Dedifferentiated amniotic fluid mesenchymal stem cell (primary cell): ENCODE measurements around the gene PLAAT3.
"Not testable (repeated sequence)": the region's sequence is repeated elsewhere in the genome, so short reads cannot be mapped to it uniquely, and the experiment has no call there.

Experiments used
- DNase-seq: peaks from one replicate; pipeline ENCODE4 v3.0.0-alpha.2; 2016; ENCODE audit errors: extremely low spot score

The PLAAT3 gene

DNA sequence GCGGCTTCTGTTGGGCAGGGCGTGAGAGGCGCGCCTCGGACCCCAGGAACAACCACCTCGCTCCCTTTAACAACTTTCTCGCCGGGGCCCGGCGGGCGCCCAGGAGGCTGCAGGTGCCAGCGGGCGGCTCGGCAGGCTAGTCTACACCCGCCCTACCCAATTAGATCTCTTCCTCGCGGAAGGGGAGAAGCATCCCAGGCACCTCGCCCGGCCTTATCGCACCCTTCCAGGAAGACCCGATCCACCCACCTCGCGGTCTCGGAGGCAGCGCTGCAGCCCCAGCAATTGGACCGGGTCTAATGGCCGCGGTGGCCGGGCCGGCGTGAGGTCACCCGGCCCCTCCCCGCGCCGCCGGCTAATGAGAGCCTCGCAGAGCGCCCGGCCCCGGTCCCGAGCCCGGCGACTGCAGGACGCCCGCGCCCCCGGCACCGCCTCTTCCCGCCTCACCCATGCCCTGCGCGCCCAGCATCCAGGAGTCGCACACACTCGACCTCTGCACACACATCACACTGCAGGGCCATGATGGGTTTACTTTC, at the start of gene PLAAT3:
Gene PLAAT3 (minus strand): TSS at position 298 of the 536 bp plus-strand sequence. CDS start 419 bp downstream, outside the sequence.
- no peak for DNase-seq

DNA sequence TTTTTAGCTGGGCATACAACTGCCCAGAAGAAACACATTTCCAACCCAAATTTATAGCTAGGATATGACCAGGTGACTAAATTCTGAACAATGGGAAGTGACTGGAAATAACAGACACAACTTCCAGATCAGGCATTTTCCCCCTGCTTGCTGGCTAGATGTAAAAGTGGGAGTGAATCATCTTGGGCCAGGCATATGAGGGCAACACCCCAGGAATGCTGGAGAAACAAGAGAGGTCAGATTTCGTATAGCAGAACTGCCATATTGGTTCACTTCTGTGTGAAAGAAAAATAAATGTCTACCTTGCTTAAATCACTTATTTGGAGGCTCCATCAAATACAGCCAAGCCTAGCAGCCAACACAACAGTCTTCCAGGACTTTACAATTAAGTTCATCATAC, 49.6 kb upstream of the PLAAT3 start:
- DNase-seq = peak; percentile 57

DNA sequence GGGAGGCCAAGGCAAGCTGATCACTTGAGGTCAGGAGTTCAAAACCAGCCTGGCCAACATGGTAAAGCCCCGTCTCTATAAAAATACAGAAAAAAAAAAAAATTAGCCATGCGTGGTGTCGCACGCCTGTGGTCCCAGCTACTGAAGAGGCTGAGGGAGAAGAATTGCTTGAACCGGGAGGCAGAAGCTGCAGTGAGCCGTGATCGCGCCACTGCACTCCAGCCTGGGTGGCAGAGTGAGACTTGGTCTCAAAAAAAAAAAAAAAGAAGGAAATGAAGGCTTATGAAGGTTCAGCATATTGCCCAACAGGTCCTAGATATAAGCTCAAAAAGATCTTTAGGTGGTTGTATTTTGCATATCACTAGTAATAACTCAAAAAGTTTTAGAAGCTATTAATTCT, 46.7 kb upstream of the PLAAT3 start:
- no peak for DNase-seq

DNA sequence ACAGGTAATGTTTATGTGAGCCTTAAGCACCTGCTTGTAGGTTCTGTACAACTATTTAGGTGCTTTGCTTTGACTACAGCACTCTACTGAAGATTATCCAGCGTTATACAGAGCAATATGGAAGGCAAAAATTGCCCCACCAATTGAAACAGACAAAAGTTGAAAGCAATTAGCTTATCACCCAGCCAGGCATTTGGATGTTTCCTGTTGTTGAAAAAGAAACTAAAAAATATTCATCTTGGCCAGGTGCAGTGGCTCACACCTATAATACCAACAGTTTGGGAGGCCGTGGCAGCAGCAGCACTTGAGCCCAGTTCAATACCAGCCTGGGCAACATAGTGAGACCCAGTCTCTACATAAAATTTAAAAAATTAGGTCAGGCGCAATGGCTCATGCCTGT, 38.4 kb upstream of the PLAAT3 start:
- DNase-seq = no peak

DNA sequence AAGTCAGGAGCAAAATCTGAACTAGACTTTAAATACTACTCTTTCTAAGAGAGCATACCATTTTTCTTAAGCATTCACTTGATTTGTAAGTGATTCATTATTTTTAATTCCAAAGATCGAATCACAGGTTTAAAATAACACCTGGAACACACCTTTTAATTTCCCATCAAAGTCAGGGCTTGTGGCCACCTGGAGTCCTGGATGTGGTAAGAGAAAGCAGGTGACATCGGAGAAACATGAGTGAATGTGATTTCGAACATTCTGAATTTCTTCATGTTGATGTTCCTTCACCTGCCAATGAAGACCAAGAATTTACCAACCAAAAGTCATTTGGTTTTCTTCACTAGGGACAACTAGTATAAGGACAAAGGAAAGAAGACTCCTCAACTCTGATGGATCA, 29.0 kb upstream of the PLAAT3 start:
- DNase-seq = no peak

DNA sequence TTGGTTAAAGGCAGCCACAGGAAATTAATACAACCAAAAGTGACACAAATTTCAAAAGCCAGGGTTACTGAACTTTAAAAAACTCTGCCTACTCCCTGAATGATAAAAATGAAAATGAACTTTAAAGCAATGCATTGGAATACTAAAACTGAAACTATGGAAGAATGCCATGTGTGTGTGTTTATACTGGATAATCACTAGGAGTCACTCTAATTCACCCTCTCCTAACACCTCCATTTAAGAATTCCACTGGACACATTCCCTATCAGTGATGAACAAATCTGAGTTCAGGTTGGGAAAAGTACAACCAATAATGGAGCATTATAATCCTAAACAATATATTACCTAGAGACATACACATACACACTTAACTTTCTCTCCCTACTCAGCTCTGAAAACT, 27.5 kb upstream of the PLAAT3 start:
- DNase-seq = no peak

DNA sequence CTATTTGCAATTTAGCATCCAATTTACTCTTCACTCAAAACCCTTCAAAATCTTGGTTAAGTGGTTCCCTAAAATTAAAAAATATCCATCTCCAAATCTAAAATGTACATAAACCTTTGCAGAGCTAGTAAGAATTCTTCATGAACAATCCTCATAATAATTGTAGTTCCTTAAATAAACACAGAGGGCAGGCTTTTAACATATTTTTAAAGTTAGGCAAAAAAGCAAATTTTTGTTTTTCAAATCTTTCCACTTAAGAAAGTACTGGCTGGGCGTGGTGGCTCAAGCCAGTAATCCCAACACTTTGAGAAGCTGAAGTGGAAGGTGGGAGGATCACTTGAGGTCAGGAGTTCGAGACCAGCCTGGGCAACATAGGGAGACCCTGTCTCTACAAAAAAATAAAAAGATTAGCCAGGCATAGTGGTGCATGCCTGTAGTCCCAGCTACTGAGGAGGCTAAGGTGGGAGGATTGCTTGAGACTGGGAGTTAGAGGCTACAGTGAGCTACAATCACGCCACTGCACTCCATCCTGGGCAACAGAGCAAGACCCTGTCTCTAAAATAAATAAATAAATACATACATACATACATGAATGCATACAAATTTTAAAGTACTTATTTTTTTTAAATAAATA, 25.1 kb upstream of the PLAAT3 start:
- peak; percentile 57 for DNase-seq

DNA sequence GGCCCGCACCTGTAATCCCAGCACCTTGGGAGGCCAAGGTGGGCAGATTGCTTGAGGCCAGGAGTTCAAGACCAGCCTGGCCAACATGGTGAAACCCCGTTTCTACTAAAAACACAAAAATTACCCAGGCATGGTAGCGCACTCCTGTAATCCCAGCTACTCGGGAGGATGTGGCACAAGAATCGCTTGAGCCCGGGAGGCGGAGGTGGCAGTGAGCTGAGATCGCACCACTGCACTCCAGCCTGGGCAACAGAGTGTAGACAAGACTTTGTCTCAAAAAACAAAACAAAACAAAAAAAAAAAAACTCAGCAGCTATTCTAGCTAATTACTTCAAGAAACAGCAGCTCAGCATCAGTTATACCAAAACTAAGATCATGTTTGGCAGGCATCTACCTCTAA, 24.2 kb upstream of the PLAAT3 start:
- DNase-seq = not testable (repeated sequence)

DNA sequence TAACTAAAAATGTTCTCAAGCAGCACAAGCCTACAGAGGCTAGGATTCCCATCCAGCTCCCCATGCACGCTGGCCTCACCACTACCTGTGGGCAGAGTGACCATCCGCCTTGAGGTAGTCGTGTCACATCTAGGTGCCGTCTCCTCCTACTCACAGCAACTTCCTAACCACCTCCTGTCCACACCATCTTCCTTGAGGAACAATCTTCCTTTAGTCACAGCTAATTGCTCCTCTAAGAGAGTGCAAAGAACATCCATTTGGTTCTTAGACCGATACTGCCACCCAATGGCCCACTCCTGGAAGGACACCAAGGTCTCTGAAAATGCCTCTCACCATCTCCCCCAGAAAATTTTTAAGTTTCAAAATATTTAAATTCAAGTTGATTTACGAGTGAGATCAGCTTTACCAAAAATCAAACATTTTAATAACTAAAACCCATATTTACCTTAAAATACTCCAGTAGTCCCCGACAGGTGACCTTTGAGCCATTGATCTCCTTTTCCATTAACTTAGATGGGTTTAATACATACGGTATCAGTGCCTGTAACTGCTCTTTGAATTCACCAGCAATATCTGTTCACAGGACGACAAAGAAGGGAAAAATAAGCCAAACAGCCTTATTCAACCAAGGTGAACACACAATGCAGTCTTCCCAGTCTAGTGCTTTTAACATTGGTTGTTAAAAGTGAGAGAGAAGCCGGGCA, 21.7 kb upstream of the PLAAT3 start:
- peak; percentile 68 for DNase-seq

DNA sequence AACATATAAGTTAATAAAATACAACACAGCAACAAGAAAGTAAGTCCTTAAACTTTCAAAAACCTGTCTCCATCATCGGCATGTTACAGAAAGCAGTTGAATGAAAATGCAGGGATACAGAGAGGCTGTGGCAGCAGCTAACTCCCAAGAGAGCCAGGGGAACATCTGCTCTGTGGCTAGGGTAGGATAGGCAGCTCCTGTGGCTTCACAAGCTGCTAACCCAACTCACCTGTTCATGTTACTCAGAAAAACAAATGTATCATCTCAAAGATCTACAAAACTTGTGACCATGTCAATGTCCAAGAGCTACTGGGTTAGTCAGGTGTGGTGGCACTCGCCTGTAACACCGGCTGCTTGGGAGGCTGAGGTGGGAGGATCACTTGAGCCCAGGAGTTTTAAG, 15.2 kb upstream of the PLAAT3 start:
- DNase-seq = no peak

DNA sequence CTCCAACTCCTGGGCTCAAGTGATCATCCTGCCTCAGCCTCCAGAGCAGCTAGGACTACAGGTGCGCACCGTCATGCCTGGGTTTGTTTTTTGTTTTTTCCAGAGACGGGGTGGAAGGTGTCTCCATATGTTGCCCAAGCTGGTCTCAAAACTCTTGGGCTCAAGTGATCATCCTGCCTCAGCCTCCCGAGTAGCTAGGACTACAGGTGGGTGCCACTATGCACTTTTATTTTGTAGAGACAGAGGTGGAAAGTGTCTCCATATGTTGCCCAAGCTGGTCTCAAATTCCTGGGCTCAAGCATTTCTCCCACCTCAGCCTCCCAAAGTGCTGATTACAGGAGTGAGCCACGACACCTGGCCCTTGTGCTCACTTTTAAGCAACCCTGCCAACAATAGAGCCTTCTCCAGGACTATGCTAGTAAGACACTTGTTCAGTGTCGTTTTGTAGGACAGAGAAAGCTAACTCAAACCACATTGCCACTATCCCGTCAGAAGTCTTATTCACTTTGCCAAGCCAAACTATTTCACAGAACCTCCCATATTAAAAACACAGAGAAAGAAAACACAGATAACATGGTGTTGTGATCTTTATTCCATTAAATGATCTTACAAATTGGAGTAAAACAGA, 9.4 kb upstream of the PLAAT3 start:
- no peak for DNase-seq

DNA sequence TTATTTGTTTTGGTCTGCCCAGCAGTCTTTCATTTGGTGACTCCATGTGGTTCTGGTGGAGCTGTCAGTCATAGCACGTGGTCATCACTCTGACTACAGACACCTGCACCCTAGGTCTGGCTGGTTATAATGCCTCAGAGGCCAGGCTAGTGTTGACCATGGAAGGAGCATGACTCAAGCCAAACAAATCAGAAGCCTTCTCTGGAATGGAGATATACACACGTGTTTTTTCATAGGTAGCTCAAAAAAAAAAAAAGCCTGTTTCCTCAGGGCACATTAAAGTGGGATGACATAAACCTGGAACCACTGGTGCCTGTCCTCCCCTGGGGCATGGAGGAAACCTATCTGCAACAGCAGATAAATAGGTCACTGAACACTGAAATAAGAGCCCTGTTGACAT, 8.1 kb upstream of the PLAAT3 start:
- DNase-seq = no peak

DNA sequence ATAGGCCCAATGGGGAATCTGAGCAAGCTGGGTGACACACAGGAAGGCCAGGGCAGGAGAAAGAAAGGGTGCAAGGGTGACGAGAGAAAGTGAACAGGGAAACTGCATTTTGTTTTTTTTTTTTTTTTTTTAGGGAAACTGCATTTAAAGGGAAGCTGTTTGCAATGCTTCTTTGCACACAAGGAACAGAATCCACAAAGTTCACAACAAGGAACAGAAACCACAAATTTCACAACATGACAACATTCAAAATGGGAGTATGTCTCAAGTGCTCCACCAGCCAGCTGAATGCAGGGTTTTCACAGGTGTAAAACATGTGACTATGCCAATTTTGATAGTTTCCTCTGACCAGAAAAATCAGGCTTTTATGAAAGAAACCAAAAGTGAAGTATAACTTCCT, 6.8 kb upstream of the PLAAT3 start:
- DNase-seq = no peak

DNA sequence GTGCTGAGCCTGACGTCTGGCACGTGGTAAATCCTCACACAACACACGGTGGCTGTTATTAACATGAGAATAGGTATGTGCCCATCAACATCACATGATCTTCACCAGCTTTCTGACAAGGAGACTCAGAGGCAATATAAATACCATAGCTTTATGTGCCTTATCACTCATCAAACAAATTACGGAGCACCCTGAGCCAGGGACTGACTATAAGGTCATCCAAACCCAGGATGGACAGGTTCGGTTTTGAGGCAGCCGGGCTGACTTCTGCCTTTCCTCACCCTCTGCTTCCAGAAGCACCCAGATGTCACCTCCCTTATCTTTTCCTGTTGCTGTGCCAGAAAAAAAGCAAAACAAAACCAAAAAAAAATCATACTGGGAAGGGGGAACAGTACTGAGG, 5.7 kb upstream of the PLAAT3 start:
- no peak for DNase-seq

DNA sequence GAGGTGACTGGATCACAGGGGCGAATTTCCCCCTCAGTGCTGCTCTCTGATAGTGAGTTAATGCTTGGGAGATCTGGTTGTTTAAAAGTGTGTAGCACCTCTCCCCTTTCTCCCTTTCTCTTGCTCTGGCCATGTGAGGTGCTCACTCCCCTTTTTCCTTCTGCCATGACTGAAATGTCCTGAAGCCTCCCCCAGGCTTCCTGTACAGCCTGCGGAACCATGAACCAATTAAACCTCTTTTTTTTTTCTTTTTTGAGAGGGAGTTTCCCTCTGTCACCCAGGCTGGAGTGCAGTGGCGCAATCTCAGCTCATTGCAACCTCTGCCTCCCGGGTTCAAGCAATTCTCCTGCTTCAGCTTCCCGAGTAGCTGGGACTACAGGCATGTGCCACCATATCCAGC, 3.5 kb upstream of the PLAAT3 start:
- DNase-seq = not testable (repeated sequence)

DNA sequence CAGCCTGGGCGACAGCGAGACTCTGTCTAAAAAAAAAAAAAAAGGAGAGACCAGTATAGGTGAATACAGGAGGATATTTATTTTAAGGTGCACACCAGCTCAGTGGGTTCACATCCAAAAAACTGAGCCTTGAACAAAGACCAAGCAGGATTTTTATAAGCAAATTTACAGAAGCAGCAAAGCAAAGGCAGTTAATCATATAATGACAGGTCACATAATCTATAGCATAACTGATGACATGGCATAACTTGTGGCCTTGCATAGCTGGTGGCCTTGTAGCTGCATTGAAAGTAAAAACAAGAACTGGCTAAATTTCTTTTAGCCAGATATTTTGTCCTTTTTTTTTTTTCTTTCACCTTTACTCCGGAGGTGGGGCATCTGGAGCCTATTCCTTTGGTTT, 2.7 kb upstream of the PLAAT3 start:
- DNase-seq = no peak

DNA sequence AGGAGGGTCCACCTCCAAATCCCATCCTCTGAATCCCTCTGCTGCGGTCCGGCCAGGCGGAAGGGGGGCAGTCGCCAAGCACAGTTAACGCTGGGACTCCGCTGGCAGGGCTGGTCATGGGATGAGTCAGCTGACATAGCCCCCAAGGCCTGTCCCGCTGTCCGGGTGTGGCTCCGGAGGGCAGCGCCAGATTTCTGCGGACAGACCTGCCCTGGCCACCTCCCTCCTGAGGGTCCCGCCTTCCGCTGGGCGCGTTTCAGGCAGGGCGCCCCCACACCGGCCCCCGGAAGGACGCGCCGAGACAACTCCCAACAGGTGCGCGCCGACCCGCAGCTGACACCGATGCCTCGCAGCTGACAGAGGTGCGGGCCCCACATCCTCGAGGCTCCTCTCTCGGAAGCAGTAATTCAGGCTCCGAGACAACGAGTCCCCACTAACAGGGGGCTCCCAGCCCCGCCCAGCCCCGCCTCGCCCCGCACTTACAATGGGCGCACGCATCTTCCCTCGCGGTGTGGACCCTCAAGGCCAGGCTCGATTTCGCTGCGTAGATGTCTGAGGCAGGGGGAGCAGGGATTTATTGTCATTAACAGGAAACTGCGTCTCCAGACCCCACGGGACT, 607 bp downstream of the PLAAT3 start:
- no peak for DNase-seq

DNA sequence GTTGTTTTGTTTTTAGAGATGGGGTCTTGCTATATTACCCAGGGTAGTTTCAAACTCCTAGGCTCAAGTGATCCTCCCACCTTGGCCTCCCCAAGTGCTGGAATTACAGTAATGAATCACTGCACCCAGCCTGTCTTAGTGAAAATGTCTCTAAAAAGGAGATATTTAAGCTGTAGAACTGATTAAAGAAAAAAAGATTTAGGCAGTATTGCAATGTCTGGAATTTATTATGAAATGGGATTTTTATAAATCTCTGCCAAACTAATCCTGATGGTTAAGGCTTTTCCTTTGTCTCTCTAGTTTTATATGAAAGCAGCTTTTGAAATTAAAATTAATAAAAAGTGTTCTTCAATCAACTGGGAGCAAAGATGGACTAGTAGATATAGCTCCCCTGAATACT, 2.1 kb downstream of the PLAAT3 start:
- DNase-seq = peak; percentile 56

DNA sequence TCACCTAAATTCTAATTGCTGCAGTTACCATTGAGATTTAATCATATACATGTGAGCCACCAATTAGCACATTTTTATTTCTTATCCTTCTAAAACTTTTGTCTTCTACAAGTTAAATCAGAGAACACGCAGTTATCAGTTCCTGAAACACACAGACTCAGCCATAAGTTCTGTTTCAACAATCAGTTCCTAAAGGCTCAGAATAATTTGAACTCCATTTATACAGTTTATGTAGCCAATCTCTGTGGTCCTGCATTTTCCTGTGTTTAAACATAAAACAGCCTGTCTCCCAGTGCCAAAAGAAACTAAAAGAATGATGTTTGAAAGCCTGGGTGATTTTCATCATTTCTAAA, 2.9 kb downstream of the PLAAT3 start:
- no peak for DNase-seq

DNA sequence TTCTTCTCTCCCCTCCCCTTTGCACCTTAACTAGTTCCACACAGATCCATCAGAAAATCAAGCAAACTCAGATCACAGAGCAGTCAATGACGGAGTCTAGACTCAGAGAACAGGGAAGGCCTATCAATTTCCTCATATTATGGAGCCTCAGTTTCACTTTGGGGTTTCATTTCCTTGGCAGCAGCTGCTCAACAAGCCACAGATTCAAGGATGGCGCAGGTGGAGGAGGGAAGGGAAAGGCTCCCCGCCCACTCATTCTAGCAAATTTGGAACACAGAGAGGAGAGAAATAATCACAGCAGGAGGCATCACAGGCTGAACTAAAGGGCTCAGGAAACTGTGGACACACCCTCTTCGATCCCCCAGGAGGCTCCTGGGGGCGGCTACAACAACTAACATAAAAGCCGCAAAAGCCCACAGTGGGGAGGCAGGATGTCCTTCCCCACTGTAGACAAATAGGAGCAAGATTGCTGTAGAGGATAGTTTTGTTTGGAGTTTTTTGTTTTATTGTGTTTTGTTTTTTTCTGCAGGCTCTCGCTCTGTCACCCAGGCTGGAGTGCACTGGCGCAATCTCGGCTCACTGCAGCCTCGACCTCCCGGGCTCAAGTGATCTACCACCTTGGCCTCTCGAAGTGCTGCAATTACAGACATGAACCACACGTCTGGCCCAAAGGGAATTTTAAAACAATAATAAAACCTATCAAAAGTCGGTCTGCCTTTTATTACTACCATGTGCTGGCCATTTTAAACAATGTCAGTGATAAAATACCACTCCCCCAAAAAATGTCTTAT, 3.4 kb downstream of the PLAAT3 start:
- no peak for DNase-seq

DNA sequence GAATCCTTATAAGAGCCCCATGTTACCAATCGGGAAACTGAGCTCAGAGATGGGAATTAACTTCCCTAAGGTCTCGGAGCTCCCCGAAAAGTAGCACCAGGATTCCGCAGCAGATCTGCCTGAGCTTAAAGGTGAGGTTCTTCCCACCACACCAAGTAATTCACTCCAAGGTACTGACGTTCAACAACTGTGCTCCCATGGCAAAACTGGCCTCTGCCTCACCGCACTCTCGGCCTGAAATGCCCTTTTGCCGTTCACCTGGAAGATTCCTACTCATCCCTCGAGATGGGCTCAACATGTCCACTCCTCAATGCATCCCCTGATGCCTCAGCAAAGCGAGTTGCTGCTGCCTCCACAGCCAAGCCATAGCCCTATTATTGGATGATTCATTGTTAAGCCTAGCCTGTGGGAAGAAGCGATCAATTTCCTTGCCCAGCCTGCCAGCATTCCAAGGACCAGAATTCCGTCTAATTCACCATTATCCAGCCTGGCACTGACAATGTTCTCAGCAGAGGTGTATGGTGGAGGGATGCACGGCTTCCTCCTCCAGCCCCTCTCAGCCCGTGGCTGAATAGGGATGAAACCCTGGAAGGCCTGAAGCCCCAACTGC, 4.2 kb downstream of the PLAAT3 start:
- DNase-seq = no peak
